ENCODE results near the gene RASL10A. TPM values are rescaled to one million over a fixed set of nuclear protein-coding genes. Genes with fewer than 3 reads are reported as not detected.

RASL10A gene
- total RNA-seq, 2 donors from 2014 or later: 1.1 to 1.8 TPM

- no peak for DNase-seq (ENCODE audit: low spot score)
- no peaks in the 10 kb centered on the region for H3K27me3 ChIP-seq
- H3K36me3 ChIP-seq: peaks cover 97% of the 10 kb centered on the region
- no peaks in the 10 kb centered on the region for H3K4me1 ChIP-seq
- H3K27ac ChIP-seq: no peak overlapping the region
- no peak overlapping the region for H3K4me3 ChIP-seq
- TF ChIP-seq CTCF (IDR thresholded peaks at IDR 0.05): no peak
- no peaks in the 10 kb centered on the region for H3K9me3 ChIP-seq
Measured at GRCh38 chr22:29284196-29284595, 31.3 kb downstream of the RASL10A start.

GRCh38 chr22:29277927-29278326 is 37.6 kb downstream of the RASL10A start:
- no peak overlapping the region for H3K27ac ChIP-seq
- H3K36me3 ChIP-seq: peaks cover 97% of the 10 kb centered on the region
- no peaks in the 10 kb centered on the region for H3K4me1 ChIP-seq

DNA sequence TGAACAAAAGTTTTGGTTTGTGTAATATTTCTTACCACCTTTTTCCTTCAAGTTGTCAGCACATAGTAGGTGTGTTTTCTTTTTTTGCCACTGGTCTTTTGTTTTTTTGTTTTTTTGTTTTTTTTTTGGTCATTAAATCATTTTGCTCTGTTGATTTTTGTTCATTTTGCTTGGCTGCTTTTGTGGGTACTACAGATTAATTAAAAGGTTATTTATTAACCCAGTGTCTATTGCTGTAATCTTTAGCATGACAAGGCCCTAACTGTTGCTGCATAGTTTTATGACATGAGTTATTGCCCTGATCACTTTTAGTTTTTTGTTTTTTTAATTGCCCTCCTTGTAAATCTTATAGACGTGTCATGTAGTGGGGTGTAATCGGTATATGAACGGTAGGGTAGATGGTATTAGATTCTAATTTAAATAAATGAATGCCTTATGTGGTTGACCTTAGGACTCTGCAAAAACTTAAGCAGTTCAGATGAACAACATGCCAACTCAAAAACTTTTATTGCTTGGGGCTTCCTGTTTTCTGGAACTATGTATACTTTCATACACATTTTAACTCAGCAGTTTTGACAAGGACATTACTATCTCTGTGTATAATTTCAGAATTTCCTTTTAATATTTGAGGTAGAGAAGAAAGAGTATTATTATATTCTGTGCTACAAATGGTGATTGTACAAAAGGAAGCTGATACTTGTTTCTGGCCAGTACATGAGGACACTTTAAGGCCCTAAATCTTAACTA is 39.5 kb downstream of the RASL10A start:
- peaks cover 85% of the 10 kb centered on the region for H3K36me3 ChIP-seq
- H3K27ac ChIP-seq: no peak overlapping the region
- no peak overlapping the region for H3K4me3 ChIP-seq
- TF ChIP-seq CTCF (IDR thresholded peaks at IDR 0.05): no peak
- DNase-seq (ENCODE audit: low spot score): no peak
- no peaks in the 10 kb centered on the region for H3K9me3 ChIP-seq
- peaks cover 0 to 17% of the 10 kb centered on the region in 2 donors for H3K4me1 ChIP-seq
- H3K27me3 ChIP-seq: no peaks in the 10 kb centered on the region

More at GRCh38 chr22:29277927-29278326, 37.6 kb downstream of the RASL10A start:
- H3K9me3 ChIP-seq: no peaks in the 10 kb centered on the region
- no peak for TF ChIP-seq CTCF (IDR thresholded peaks at IDR 0.05)
- no peak overlapping the region for H3K4me3 ChIP-seq
- H3K27me3 ChIP-seq: no peaks in the 10 kb centered on the region
- no peak for DNase-seq (ENCODE audit: low spot score)

- DNase-seq (ENCODE audit: low spot score): no peak
- Histone ChIP-seq H3K27me3 (no peaks in the 10 kb centered on the region), H3K4me3 (no peak overlapping the region)
Measured at GRCh38 chr22:29275167-29275566, 40.3 kb downstream of the RASL10A start.

GRCh38 chr22:29272624-29273023 is 42.9 kb downstream of the RASL10A start:
- no peak for TF ChIP-seq CTCF (IDR thresholded peaks at IDR 0.05)
- H3K36me3 ChIP-seq: peaks cover 55% of the 10 kb centered on the region

More at GRCh38 chr22:29275167-29275566, 40.3 kb downstream of the RASL10A start:
- H3K36me3 ChIP-seq: peaks cover 80% of the 10 kb centered on the region
- H3K9me3 ChIP-seq: no peaks in the 10 kb centered on the region
- peaks cover 0 to 25% of the 10 kb centered on the region in 2 donors for H3K4me1 ChIP-seq
- no peak overlapping the region for H3K27ac ChIP-seq
- no peak for TF ChIP-seq CTCF (IDR thresholded peaks at IDR 0.05)

More at GRCh38 chr22:29272624-29273023, 42.9 kb downstream of the RASL10A start:
- DNase-seq (ENCODE audit: low spot score): no peak
- Histone ChIP-seq H3K9me3 (no peaks in the 10 kb centered on the region), H3K27me3 (no peaks in the 10 kb centered on the region), H3K4me3 (no peak overlapping the region), H3K4me1 (peaks cover 0 to 36% of the 10 kb centered on the region in 2 donors), H3K27ac (no peak overlapping the region)
